Superior temporal gyrus (tissue), 1 donor: ENCODE data around the gene STPG3.
"Not testable (repeated sequence)": the region's sequence is repeated elsewhere in the genome, so short reads cannot be mapped to it uniquely, and the experiment has no call there.

Experiments used
- DNase-seq: peaks from one replicate; pipeline ENCODE4 v3.0.0-alpha.2; 2016; ENCODE audit errors: extremely low spot score

STPG3 gene

GRCh38 chr9:137233143-137233980, 17.7 kb upstream of the STPG3 start:
- no peak for DNase-seq

GRCh38 chr9:137234055-137234697, 16.9 kb upstream of the STPG3 start:
- no peak for DNase-seq

GRCh38 chr9:137234758-137235423, 16.2 kb upstream of the STPG3 start:
- no peak for DNase-seq

GRCh38 chr9:137235424-137236237, 15.5 kb upstream of the STPG3 start:
- DNase-seq, result no peak

GRCh38 chr9:137236238-137236935, 14.7 kb upstream of the STPG3 start:
- peak; percentile 73 for DNase-seq

GRCh38 chr9:137236936-137237421, 14.1 kb upstream of the STPG3 start:
- peak; percentile 14 for DNase-seq

GRCh38 chr9:137237759-137238726, 13.0 kb upstream of the STPG3 start:
- DNase-seq, result peak; percentile 85

- DNase-seq, result not testable (repeated sequence)
Observed at GRCh38 chr9:137239541-137240200, 11.4 kb upstream of the STPG3 start.

- DNase-seq, result peak; percentile 63
Observed at GRCh38 chr9:137240318-137240840, 10.7 kb upstream of the STPG3 start.

- DNase-seq, result peak; percentile 100
Observed at GRCh38 chr9:137240841-137241489, 10.1 kb upstream of the STPG3 start, which contains the start of gene TUBB4B. Gene TUBB4B, plus strand, starts transcription at chr9:137241287. Its CDS starts 74 bp downstream, at chr9:137241361.

- no peak for DNase-seq
Observed at GRCh38 chr9:137241490-137242268, 9.4 kb upstream of the STPG3 start.

- peak; percentile 10 for DNase-seq
Observed at GRCh38 chr9:137242269-137243203, 8.6 kb upstream of the STPG3 start.

GRCh38 chr9:137243266-137243625, 7.8 kb upstream of the STPG3 start:
- DNase-seq, result not testable (repeated sequence)

GRCh38 chr9:137243626-137244485, 7.2 kb upstream of the STPG3 start:
- DNase-seq, result no peak
